ENCODE data around the gene AMBRA1. TPM values are rescaled to one million over a fixed set of nuclear protein-coding genes. Genes with fewer than 3 reads are reported as not detected.

AMBRA1 gene
- total RNA-seq, 1 donor from 2014 or later = 22.3 TPM

DNA sequence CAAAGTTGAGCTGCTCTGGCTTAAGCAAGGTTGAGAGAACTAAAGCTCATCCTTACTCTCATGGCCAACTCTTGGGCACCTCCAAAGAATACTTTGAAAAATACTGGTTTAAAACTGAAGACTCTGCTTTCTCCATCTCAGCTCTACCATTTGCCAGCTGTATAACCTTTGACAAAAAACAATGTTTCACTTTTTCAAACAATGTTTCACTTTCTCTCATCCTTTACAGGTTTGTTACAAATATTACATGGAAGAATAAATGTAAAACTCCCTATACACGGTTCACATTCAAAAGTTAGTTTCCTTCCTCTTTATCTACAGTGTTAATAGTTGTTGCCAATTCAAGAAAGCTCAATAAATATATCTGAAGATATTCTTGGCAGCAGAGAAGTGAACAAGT is 19.2 kb downstream of the AMBRA1 start:
- no peak for DNase-seq (ENCODE audit: low spot score)

DNA sequence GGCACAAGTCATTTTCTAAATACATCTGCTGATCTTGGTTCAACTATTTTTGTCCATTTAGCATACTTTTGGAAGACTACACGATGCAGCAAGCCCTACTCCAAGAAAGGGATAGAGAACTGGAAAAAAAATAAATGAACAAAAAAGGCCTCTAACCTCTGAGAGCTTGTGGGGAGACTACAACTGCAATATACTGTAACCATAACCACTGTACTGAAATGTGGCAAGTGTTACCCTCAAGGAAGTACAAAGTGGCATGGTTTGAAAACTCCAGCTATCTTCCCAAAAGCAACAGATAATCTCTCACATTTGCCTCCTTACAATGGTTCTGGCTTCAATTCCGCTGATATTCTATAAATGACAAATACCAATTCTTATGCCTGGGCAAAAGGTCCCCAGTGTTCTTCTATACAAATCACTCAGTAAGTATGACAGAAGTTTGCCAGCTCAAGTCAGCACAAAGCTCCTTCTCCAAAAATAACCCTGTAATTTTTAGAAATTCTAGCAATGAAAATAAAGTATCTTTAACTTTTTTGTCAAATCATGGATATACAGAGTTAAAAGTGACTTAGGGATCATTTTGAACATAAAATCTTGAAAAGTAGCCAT is 22.9 kb downstream of the AMBRA1 start:
- DNase-seq (ENCODE audit: low spot score) = no peak

- DNase-seq (ENCODE audit: low spot score) = peak; percentile 26
Measured at GRCh38 chr11:46565232-46565840, 28.5 kb downstream of the AMBRA1 start.

DNA sequence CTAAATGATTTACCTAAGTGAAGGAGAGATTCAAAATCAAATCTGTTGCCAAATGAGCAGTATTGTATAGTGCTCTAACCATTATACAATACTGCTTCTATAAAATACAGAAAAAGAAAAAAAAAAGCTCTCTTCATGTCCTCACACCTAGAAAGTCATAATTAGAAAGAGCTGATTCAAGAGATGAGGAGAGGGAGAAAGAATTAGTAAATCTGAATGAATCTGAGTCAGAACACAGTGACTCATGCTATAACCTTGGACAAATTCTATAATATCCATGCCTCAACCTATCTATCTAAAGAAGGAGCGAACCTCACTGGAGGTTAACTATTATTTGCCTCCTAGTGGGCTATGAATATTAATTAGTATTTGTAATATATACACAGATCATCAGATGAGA is 29.4 kb downstream of the AMBRA1 start:
- no peak for DNase-seq (ENCODE audit: low spot score)

DNA sequence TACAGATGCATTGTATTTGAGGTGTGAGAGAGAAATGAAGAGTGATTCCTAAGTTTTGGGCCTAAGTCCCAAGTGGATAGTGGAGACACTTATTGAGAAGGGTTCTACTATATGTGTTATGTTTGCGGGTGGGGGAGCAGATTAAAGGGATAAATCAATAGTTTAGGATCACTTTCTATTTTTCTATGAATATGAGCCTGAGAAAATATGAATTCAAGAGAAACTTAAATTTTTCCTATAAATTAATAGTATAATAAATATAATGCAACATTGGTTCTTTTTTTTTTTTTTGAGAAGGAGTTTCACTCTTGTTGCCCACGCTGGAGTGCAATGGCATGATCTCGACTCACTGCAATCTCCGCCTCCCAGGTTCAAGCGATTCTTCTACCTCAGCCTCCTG is 31.3 kb downstream of the AMBRA1 start:
- DNase-seq (ENCODE audit: low spot score) = no peak

- DNase-seq (ENCODE audit: low spot score) = no peak
Measured at GRCh38 chr11:46560300-46560991, 33.4 kb downstream of the AMBRA1 start.

- DNase-seq (ENCODE audit: low spot score) = no peak
Measured at GRCh38 chr11:46559815-46560214, 34.0 kb downstream of the AMBRA1 start.

- no peak for DNase-seq (ENCODE audit: low spot score)
Measured at GRCh38 chr11:46557684-46558151, 36.1 kb downstream of the AMBRA1 start.

DNA sequence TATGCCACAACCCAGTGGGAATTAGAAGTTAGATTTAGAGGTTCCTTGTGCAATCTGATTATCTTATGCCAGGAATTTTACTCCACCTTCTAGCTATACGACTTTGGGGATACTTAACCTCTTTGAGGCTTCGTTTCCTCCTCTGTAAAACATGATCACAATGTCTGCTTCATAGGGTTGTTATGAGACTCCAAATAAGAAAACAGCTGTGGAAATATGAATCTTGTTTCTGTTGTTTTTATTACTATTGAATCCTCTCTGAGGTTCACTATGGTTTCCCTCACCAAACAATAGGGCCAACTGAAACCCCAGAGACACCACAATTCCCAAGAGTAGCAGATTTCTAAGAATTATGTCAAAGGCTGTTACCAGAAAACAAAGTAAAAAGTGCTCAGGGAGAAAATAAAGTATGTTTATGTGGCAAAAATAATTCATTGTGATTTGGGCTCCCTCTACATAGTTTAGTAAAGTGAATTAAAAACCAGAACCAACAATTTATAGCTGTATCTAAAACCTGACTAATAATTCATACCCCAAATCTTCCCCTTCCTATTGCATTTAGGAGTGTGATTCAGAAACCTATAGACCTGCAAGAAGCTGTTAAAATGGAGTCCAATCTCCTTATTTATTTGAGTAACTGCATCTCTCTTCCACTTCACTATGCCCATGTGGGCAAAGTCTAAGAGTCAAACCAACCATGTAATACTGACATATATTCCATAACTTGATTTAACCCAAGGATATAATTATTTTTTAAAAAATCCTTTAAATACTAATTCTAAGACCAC is 38.4 kb downstream of the AMBRA1 start:
- DNase-seq (ENCODE audit: low spot score) = no peak

DNA sequence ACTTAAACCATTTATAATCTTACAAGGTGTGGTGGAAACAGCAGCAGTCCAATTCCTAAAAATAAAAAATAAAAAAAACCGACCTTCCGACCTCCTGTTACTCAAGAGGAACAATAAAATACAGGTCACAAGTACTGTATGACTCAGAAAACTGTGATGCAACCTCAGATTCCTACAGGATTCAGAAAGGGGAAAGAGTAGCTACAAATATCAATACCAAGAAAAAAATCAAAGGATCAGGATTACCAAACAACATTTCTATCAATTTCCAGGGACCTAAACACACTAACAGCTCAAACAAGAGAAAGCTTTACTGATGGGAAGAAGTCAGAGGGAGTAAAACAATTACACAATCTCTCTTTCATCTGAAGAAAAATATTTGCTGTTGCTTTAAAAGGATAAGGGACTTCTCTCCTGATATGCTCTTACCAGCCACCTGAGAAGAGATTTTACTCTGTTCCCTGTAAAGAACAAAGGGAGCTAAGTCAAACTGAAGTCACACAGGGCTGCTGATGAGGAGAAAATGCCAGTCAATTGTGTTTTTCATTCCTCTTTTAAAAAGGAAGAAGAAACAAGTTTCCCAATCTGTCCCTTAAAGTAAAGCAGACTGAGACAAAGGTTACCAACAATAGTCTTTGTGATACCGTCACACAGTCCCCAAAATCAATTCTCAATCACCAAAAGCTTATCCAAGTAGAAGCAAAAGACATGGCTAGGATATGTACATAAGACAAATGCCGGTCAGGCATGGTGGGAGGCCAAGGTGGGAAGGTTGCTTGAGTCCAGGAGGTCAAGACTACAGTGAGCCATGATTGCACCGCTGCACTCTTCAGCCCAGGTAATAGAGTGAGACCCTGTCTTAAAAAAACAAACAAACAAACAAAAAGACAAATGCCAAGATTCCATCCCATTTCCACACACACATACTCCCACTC is 39.3 kb downstream of the AMBRA1 start:
- DNase-seq (ENCODE audit: low spot score) = no peak

GRCh38 chr11:46553814-46554212 is 40.0 kb downstream of the AMBRA1 start:
- no peak for DNase-seq (ENCODE audit: low spot score)

DNA sequence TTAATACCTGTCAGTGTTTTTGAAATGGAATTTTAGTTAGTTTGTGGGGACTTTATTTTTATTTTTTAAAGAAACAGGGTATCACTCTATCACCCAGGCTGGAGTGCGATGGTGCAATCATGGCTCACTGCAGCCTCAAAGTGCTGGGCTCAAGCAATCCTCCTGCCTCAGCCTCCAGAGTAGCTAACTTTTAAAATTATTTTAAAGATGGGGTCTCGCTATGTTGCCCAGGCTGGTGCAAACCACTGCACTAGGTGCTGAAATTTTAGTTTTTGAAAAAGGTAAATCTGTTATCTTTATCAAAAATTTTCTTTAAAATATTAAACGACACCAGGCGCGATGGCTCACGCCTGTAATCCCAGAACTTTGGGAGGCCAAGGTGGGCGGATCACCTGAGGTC is 42.6 kb downstream of the AMBRA1 start:
- no peak for DNase-seq (ENCODE audit: low spot score)

GRCh38 chr11:46547579-46547978 is 46.2 kb downstream of the AMBRA1 start:
- no peak for DNase-seq (ENCODE audit: low spot score)

GRCh38 chr11:46543564-46543963 is 50.3 kb downstream of the AMBRA1 start:
- no peak for DNase-seq (ENCODE audit: low spot score)

DNA sequence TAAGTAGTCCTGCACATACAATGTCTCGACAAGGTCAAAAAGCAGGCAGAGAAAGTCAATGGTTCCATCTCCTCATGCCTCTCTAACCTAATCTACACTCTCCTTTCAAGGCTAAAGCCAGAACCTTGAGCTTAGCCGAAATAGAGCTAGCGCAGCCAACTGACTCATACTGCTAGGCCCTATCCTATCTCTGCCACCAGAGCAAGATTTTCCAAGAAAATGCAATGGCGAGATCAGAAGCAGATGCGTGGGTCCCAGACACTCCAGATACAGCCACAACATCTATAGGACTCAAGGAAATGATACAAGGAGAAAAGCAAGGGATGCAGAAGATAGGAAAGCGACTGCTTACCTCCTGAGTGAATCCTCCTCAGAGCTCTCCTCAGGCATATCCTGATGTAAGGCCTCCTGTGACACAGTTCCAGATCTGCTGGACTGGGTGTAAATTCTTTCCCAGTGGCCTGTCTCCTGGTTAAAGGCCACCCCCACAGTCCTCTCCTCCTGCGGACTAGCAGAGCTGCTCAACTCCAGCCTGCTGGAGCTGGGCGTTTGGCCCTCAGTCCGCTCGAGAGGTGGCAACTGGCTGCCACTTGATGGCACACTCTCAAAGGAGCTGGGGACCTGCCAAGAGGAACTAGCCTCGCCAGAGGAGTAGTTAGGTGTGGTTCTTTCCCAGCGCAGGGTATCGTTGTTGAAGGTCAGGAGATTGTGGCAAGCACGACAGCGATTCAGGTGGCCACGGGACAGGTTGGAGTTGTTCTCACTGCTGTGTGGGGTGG is 52.0 kb downstream of the AMBRA1 start:
- no peak for DNase-seq (ENCODE audit: low spot score)

GRCh38 chr11:46540807-46541206 is 53.0 kb downstream of the AMBRA1 start:
- no peak for DNase-seq (ENCODE audit: low spot score)

DNA sequence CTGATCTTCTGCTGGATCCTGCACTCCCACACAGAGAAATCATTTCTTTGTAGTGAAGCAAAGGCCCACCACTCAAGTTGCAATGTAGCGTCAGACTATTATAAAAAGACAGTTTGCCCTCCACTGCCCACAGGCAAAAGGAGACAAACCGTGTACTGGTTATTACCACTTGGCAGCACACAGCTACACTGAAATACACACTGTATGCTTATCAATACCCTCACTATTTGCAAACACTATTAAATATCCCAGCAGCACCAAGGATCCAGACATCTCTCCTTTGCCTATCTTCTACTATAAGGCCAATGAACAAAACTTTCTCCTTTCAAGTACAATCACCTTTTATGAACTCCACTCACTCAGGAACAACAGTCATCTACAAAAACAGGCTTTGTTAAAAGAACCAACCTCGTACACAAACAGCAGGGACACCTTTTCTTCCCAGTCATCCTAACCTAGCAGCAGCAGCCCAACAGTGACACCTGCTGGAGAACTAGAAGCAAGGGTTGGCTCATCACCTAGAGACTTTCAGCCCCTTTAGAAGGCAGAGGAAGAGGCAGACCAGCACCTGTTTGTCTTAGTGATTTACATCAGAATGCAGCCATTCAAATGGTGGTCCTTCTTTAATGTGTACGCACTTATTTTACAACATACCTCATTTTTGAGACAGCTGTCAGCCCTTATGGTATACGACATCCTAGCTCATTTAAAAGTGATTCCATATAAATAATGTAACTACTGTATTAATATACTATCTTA is 56.1 kb downstream of the AMBRA1 start:
- no peak for DNase-seq (ENCODE audit: low spot score)

DNA sequence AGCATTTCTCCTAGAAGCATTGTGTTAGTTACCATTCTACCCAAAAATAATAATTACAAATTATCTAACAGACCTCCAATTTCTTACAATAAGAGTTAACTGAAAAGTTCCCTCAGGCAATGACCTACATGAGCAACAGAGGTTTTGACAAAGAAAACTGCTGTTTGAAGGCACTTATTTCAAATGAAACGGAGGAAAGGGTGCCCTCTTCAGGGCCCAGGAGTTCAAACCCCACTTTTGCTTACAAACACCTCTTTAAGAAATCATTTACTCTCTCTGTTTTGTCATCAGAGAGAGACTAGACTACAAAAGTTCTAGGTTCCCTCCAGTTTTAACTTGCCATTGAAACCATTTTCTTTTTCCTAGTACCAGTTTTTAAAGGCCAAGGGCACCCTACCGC is 56.7 kb downstream of the AMBRA1 start:
- DNase-seq (ENCODE audit: low spot score) = no peak

DNA sequence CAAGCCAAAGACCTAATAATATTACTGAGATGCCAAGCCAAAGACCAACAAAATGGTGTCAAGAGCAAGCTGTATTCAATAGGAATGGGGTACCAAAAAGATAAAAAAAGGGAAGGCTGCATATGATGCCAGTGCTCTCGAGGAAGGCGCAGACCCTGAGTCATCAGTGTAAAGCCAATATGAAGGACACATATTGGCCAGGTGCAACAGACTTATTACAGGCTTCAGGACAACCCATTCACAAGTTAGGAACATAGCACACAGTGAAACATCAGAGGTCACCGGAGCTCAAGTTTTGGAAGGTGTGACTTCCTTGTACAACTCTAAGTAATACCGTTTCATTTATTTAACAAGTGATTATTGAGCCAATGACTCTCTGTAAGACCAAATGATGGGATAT is 58.1 kb downstream of the AMBRA1 start:
- DNase-seq (ENCODE audit: low spot score) = no peak
